Endothelial cell of umbilical vein (primary cell): ENCODE results near the gene UNC93B1. TPM values are rescaled to one million over a fixed set of nuclear protein-coding genes. Genes with fewer than 3 reads are reported as not detected.

Experiments
- BruUV-seq: library from RNA; stranded (reverse); fragments of 400-500 nt; replicated peaks from 2 replicates; lab custom pipeline; 2021; lab: Mats Ljungman, UMichigan
- CTCF ChIA-PET: fragments of 300-600, 350-600 bp; sonication (Branson Sonifier 250); formaldehyde crosslinking; loops from one replicate; lab custom pipeline; 2021; ENCODE audit warnings: antibody characterized with exemption, inconsistent platforms; lab: Charles Lee
- POLR2A ChIA-PET: fragments of 300-600, 350-600 bp; sonication (Branson Sonifier 250); formaldehyde crosslinking; loops from one replicate; lab custom pipeline; 2021; ENCODE audit warnings: antibody characterized with exemption, inconsistent platforms; lab: Charles Lee
- DNase-seq: peaks from one replicate; pipeline ENCODE4 v3.0.0-alpha.2; 2011; ENCODE audit warnings: low read depth, low spot score
- FAIRE-seq: peaks from 2 replicates; lab custom pipeline; 2011; peaks lifted over from hg19 to GRCh38; lab: Jason Lieb, UNC
- H2AFZ ChIP-seq: 2 replicates; pipeline ENCODE4 v1.6.0; 2012; ENCODE audit warnings: low read depth, low read length, control low read depth, inconsistent platforms
- H3K27ac ChIP-seq: 2 replicates; pipeline ENCODE4 v1.5.1; 2011; ENCODE audit warnings: low read depth, mild to moderate bottlenecking, control low read depth, low read length, moderate library complexity; ENCODE audit not compliant: insufficient read depth
- H3K27me3 ChIP-seq, 2 experiments: 2 replicates each; pipeline versions ENCODE4 v1.6.0 to v1.6.1; 2011; ENCODE audit warnings: low read length in 2 of 2, mixed read lengths in 1 of 2; ENCODE audit not compliant: control insufficient read depth in 2 of 2, insufficient read depth in 2 of 2
- H3K36me3 ChIP-seq, 2 experiments: 2 replicates in 1 of 2; 3 replicates in 1 of 2; pipeline ENCODE4 v1.5.1; 2011; ENCODE audit warnings: low read length in 2 of 2, mild to moderate bottlenecking in 1 of 2, moderate library complexity in 1 of 2; ENCODE audit not compliant: control insufficient read depth in 2 of 2, insufficient read depth in 2 of 2; ENCODE audit errors: extremely low read depth in 1 of 2
- H3K4me1 ChIP-seq: 3 replicates; pipeline ENCODE4 v1.5.1; 2011; ENCODE audit warnings: mild to moderate bottlenecking, low read length; ENCODE audit not compliant: control insufficient read depth, insufficient read depth; ENCODE audit errors: extremely low read depth
- H3K4me2 ChIP-seq: 2 replicates; pipeline ENCODE4 v1.6.1; 2011; ENCODE audit warnings: low read length, control low read depth, mixed read lengths; ENCODE audit not compliant: insufficient read depth
- H3K4me3 ChIP-seq, 3 experiments: fragments of 200-600 bp in 1 of 3; sonication (generic), shearing (Covaris generic) in 1 of 3; replicated peaks in 1 of 3; 2 replicates each; pipeline ENCODE4 v1.5.1; 2011 to 2016; ENCODE audit warnings: control low read depth in 3 of 3, low read length in 3 of 3, mild to moderate bottlenecking in 2 of 3, inconsistent platforms in 1 of 3, low read depth in 1 of 3, moderate library complexity in 1 of 3; ENCODE audit not compliant: insufficient read depth in 1 of 3
- H3K79me2 ChIP-seq: 2 replicates; pipeline ENCODE4 v1.6.0; 2012; ENCODE audit warnings: low read length, inconsistent platforms; ENCODE audit not compliant: control insufficient read depth, insufficient read depth
- H3K9ac ChIP-seq: replicated peaks from 2 replicates; pipeline ENCODE3; 2011; ENCODE audit warnings: low read length, control low read depth; ENCODE audit not compliant: insufficient read depth; ENCODE audit errors: extremely low read depth
- H3K9me1 ChIP-seq: replicated peaks from 3 replicates; pipeline ENCODE4 v1.6.0; 2011; ENCODE audit warnings: mild to moderate bottlenecking, low read length; ENCODE audit not compliant: control insufficient read depth, insufficient read depth; ENCODE audit errors: extremely low read depth
- H3K9me3 ChIP-seq: replicated peaks from 2 replicates; pipeline ENCODE4 v1.5.1; 2012; ENCODE audit warnings: low read length, inconsistent platforms; ENCODE audit not compliant: control insufficient read depth, insufficient read depth
- H4K20me1 ChIP-seq: replicated peaks from 2 replicates; pipeline ENCODE3; 2011; ENCODE audit warnings: mild to moderate bottlenecking, low read length; ENCODE audit not compliant: control insufficient read depth, insufficient read depth; ENCODE audit errors: extremely low read depth
- EZH2 ChIP-seq: IDR thresholded peaks from 2 replicates; pipeline ENCODE4 v1.6.1; 2012; ENCODE audit warnings: borderline replicate concordance, low read depth, mild to moderate bottlenecking, moderate library complexity, low read length, inconsistent platforms; ENCODE audit not compliant: severe bottlenecking
- FOS ChIP-seq: IDR thresholded peaks from 2 replicates; pipeline ENCODE4 v1.6.1; 2011; ENCODE audit warnings: mild to moderate bottlenecking, low read length, moderate library complexity, borderline replicate concordance; ENCODE audit not compliant: insufficient read depth
- GATA2 ChIP-seq: IDR thresholded peaks from 2 replicates; pipeline ENCODE4 v1.7.0; 2011; ENCODE audit warnings: low read depth, mild to moderate bottlenecking, moderate library complexity, mixed read lengths, low read length; ENCODE audit not compliant: insufficient read length, insufficient read depth
- MYC ChIP-seq: IDR thresholded peaks from one replicate; pipeline ENCODE4 v1.6.1; 2011; ENCODE audit warnings: mild to moderate bottlenecking, low read depth, low read length
- POLR2A ChIP-seq: IDR thresholded peaks from 2 replicates; pipeline ENCODE4 v1.6.1; 2012; ENCODE audit warnings: low read depth, mild to moderate bottlenecking, control low read depth, low read length
- POLR2AphosphoS5 ChIP-seq: IDR thresholded peaks from 2 replicates; pipeline ENCODE4 v1.6.1; 2012; ENCODE audit warnings: low read depth, mild to moderate bottlenecking, control low read depth, low read length, moderate library complexity; ENCODE audit not compliant: insufficient read depth
- dilution Hi-C: fragments of 300-500 bp; cut with MboI; formaldehyde crosslinking; loops from one replicate; pipeline ENCODE4 v1.15.0; 2019; ENCODE audit warnings: low sequenced_read_pairs; ENCODE audit not compliant: extremely low pct_ligation_motif_present
- intact Hi-C: fragments of 100-400 bp; cut with micrococcal nuclease; formaldehyde crosslinking; loops from one replicate; pipeline ENCODE4 v1.10.0; 2022
- polyA plus RNA-seq, 4 experiments: library from polyadenylated mRNA; depleted of rRNA in 3 of 4; stranded (reverse) in 3 of 4; unstranded in 1 of 4; fragments of >200 nt; gene quantifications; 2 replicates each; pipeline versions ENCODE4 v1.2.1 to v1.2.3, GENCODE V29; 2011 to 2012; ENCODE audit warnings: missing spikeins in 1 of 4
- total RNA-seq: library from RNA; stranded (reverse); gene quantifications from 2 replicates; pipeline ENCODE4 v1.2.3, GENCODE V29; 2021
- TF ChIP-seq, protein P1 (sequence below), 2 donors: IDR thresholded peaks; 1 replicate in 1 of 2; 2 replicates in 1 of 2; pipeline ENCODE4 v1.5.1; 2011; ENCODE audit warnings: low read length in 2 of 2, mild to moderate bottlenecking in 2 of 2, moderate library complexity in 2 of 2, control low read depth in 1 of 2, inconsistent platforms in 1 of 2, low read depth in 1 of 2; ENCODE audit not compliant: insufficient read depth in 1 of 2; ENCODE audit errors: extremely low read depth in 1 of 2

Gene UNC93B1
- total and polyA plus RNA-seq, 2 donors (not counting 3 experiments of a cell fraction or from before 2014, with no cell fraction given), result 10.6 to 18.9 TPM

DNA sequence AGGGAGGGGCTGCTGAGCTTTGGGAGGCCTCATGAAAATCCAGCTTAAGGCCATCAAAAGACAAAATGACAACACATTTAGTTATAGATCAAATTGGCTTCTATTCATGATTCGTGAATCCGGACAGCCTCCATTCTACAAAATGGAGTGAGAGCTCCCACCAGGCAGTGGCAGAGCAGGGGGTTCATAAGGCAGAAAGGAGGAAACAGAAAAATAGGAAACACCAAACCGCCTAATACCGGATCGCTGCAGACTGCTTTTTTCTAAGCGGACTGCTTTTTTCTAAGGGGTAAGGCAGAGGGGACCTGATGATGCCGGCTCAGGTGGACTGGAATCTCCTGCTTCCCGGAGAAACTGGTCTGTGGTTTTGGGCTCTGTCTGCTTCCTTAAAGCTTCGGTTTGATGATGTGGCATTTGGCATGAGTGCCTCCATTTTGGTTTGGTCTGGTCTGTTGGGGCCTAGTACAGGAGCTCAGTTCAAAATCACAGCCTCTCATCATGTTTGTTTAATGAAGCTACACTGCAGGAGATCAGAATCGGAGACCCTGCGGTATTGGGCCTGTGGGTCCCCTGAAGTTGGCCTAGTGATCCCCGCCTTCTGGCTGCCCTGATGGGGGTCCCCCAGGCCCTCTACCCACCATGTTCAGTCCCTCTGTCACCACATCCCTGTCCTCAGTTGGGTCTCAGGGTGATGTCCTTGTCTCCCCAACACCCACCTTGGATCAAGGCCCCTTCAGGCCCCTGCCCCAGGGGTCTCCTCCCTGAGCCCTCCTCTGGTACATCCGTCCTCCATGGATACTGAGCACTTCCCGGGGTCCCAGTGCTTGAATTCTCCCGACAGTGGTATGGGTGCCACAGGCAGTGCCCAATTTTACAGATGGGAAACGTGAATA lies 7.4 kb upstream of the UNC93B1 start:
- Histone ChIP-seq H3K9ac (no peak overlapping the region), H4K20me1 (no peaks in the 10 kb centered on the region), H3K4me3 (no peak overlapping the region), H3K27me3 (no peaks in the 10 kb centered on the region), H2AFZ (no peak overlapping the region), H3K36me3 (no peaks in the 10 kb centered on the region), H3K79me2 (no peaks in the 10 kb centered on the region), H3K4me1 (peaks cover 11% of the 10 kb centered on the region), H3K9me1 (no peaks in the 10 kb centered on the region), H3K4me2 (no peak overlapping the region), H3K27ac (no peak overlapping the region), H3K9me3 (no peaks in the 10 kb centered on the region)
- no TSS peak for BruUV-seq
- FAIRE-seq (no peak), DNase-seq (no peak)
- dilution Hi-C loops (no loop called here), intact Hi-C loops (no loop called here)
- CTCF ChIA-PET, result interaction anchor here (1.1 to 2.6 kb wide), 2 partner anchors 9 to 195 kb away, joined by 3 to 12 read pairs; no protein-coding TSS in a partner anchor
- POLR2A ChIA-PET, result no interaction called here
- TF ChIP-seq POLR2AphosphoS5, result no peak
- no peak for TF ChIP-seq FOS
- TF ChIP-seq GATA2, result no peak
- TF ChIP-seq EZH2, result no peak
- TF ChIP-seq MYC, result no peak
- TF ChIP-seq, protein P1, sequence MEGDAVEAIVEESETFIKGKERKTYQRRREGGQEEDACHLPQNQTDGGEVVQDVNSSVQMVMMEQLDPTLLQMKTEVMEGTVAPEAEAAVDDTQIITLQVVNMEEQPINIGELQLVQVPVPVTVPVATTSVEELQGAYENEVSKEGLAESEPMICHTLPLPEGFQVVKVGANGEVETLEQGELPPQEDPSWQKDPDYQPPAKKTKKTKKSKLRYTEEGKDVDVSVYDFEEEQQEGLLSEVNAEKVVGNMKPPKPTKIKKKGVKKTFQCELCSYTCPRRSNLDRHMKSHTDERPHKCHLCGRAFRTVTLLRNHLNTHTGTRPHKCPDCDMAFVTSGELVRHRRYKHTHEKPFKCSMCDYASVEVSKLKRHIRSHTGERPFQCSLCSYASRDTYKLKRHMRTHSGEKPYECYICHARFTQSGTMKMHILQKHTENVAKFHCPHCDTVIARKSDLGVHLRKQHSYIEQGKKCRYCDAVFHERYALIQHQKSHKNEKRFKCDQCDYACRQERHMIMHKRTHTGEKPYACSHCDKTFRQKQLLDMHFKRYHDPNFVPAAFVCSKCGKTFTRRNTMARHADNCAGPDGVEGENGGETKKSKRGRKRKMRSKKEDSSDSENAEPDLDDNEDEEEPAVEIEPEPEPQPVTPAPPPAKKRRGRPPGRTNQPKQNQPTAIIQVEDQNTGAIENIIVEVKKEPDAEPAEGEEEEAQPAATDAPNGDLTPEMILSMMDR (IDR thresholded peaks at IDR 0.05; ENCODE audit: extremely low read depth in 1 of 2, insufficient read depth in 1 of 2, low read depth in 1 of 2, low read length in 2 of 2), result no peak
- no peak for TF ChIP-seq POLR2A
